ENCODE results near the gene SLC14A1.

Gene SLC14A1

GRCh38 chr18:45723567-45724355 lies at the start of gene SLC14A1:
Gene SLC14A1 (plus strand): TSS chr18:45724181. CDS start chr18:45730321, 6,140 bp downstream.
- no peak for DNase-seq (ENCODE audit: low read depth)

- DNase-seq (ENCODE audit: low read depth), result no peak
These were observed 46.6 kb upstream of the SLC14A1 start for GRCh38 chr18:45677276-45677807.

GRCh38 chr18:45678441-45678840 lies 45.5 kb upstream of the SLC14A1 start:
- DNase-seq (ENCODE audit: low read depth), result no peak

- no peak for DNase-seq (ENCODE audit: low read depth)
These were observed 45.1 kb upstream of the SLC14A1 start for GRCh38 chr18:45678850-45679249.

- DNase-seq (ENCODE audit: low read depth), result no peak
These were observed 43.8 kb upstream of the SLC14A1 start for GRCh38 chr18:45680066-45680690.

- no peak for DNase-seq (ENCODE audit: low read depth)
These were observed 41.8 kb upstream of the SLC14A1 start for GRCh38 chr18:45682181-45682580.

GRCh38 chr18:45684341-45685115 lies 39.5 kb upstream of the SLC14A1 start:
- DNase-seq (ENCODE audit: low read depth), result no peak

- peak; percentile 25 for DNase-seq (ENCODE audit: low read depth)
These were observed 36.9 kb upstream of the SLC14A1 start for GRCh38 chr18:45686891-45687611.

GRCh38 chr18:45687621-45688020 lies 36.4 kb upstream of the SLC14A1 start:
- no peak for DNase-seq (ENCODE audit: low read depth)

GRCh38 chr18:45688113-45688512 lies 35.9 kb upstream of the SLC14A1 start:
- no peak for DNase-seq (ENCODE audit: low read depth)

- peak; percentile 55 for DNase-seq (ENCODE audit: low read depth)
These were observed 35.1 kb upstream of the SLC14A1 start for GRCh38 chr18:45688833-45689232.

- DNase-seq (ENCODE audit: low read depth), result no peak
These were observed 34.6 kb upstream of the SLC14A1 start for GRCh38 chr18:45689396-45689795.

- peak; percentile 70 for DNase-seq (ENCODE audit: low read depth)
These were observed 32.8 kb upstream of the SLC14A1 start for GRCh38 chr18:45690975-45691815.

- no peak for DNase-seq (ENCODE audit: low read depth)
These were observed 32.2 kb upstream of the SLC14A1 start for GRCh38 chr18:45691816-45692179.

- DNase-seq (ENCODE audit: low read depth), result no peak
These were observed 21.2 kb upstream of the SLC14A1 start for GRCh38 chr18:45702708-45703265.

GRCh38 chr18:45708831-45709230 lies 15.2 kb upstream of the SLC14A1 start:
- no peak for DNase-seq (ENCODE audit: low read depth)

- DNase-seq (ENCODE audit: low read depth), result no peak
These were observed 11.9 kb upstream of the SLC14A1 start for GRCh38 chr18:45712061-45712460.

GRCh38 chr18:45713239-45713638 lies 10.7 kb upstream of the SLC14A1 start:
- DNase-seq (ENCODE audit: low read depth), result no peak

- no peak for DNase-seq (ENCODE audit: low read depth)
These were observed 8.7 kb upstream of the SLC14A1 start for GRCh38 chr18:45715212-45715780.

- DNase-seq (ENCODE audit: low read depth), result no peak
These were observed 4.9 kb upstream of the SLC14A1 start for GRCh38 chr18:45719106-45719505.

Data from stimulated activated CD8-positive, alpha-beta memory T cell treated with anti-CD3 and anti-CD28 coated beads, Interleukin-12 subunit alpha, Interleukin-12 subunit beta, amount 100 ng/mL, for 1 hour (primary cell).